ENCODE results near the gene RD3L.

DNA sequence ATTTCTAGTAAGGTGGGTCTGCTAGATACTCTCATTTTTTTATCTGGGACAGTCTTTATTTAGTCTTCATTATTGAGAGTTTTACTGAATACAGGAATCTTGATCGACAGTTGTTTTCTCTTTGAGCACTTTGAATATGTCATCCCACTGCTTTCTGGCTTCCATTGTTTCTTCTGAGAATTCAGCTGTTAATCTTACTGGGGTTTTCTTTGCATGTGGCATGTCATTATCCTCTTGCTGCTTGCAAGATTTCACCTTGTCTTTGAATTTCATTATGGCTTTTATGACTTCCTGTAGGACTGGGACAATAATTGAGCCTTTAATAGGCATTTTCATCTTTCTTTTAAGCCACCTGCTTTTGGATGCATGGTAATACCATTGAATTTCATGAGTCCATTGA, 46.7 kb upstream of the RD3L start:
- TF ChIP-seq, protein P1, sequence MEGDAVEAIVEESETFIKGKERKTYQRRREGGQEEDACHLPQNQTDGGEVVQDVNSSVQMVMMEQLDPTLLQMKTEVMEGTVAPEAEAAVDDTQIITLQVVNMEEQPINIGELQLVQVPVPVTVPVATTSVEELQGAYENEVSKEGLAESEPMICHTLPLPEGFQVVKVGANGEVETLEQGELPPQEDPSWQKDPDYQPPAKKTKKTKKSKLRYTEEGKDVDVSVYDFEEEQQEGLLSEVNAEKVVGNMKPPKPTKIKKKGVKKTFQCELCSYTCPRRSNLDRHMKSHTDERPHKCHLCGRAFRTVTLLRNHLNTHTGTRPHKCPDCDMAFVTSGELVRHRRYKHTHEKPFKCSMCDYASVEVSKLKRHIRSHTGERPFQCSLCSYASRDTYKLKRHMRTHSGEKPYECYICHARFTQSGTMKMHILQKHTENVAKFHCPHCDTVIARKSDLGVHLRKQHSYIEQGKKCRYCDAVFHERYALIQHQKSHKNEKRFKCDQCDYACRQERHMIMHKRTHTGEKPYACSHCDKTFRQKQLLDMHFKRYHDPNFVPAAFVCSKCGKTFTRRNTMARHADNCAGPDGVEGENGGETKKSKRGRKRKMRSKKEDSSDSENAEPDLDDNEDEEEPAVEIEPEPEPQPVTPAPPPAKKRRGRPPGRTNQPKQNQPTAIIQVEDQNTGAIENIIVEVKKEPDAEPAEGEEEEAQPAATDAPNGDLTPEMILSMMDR (IDR thresholded peaks at IDR 0.05 in 4 of 5, conservative IDR thresholded peaks at IDR 0.05 in 1 of 5) = no peak
- TF ChIP-seq POLR2A (IDR thresholded peaks at IDR 0.05) = no peak

Measured in gastrocnemius medialis (tissue), 4 donors.